HG03139 (cell line): ENCODE results near the gene AVPR2.

Experiments used
- ATAC-seq: cut with Tn5 transposase; IDR thresholded peaks from one replicate; pipeline ENCODE4 v1.9.1; 2021; ENCODE audit not compliant: unreplicated experiment

The AVPR2 gene

DNA sequence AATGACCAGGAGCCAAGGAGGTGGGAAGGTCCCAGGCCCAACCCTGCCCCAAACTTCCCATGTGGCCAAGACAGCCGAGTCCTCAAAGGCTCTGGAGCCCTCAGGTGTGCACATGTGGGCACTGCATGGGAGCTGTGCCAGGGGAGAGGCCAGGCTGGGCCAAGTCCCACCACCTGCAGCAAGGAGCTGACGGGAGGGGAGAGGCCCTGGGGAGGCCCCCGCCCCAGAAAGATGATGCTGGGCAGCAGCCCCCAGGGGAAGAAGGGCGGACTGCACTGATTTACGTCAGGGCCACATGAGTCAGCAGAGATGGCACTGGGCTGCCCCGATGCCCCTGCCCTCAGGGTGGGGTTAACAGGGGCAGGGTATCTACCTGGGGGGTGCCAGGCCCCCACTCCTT, 19.9 kb upstream of the AVPR2 start:
- no peak for ATAC-seq

GRCh38 chrX:153885208-153885787, 19.2 kb upstream of the AVPR2 start:
- no peak for ATAC-seq

- ATAC-seq: no peak
Measured at GRCh38 chrX:153885968-153886903, 18.2 kb upstream of the AVPR2 start, which contains the start of gene L1CAM. L1CAM (minus strand) TSS chrX:153886173; CDS start chrX:153875836, 10,337 bp downstream.

DNA sequence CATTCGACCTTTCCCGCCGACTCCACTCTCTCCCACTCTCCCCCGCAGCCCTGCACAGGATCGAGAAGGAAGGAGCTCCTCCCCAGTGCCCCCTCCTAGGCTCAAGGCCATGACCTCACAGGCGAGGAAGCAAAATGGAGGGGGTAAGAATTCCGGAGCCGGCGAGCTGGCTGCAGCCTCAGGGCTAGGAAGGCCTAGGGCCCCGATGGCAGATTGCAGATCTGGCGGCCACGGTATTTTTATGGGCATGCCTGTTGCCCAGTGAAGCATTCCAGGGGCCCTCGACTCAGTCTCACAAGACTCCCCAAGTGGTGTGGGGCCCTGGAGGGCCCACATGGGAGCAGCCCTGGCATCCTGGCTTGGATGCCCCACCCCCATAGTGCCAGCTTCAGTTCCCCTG, 17.6 kb upstream of the AVPR2 start:
- ATAC-seq: no peak

- no peak for ATAC-seq
Measured at GRCh38 chrX:153887385-153887784, 17.1 kb upstream of the AVPR2 start.

DNA sequence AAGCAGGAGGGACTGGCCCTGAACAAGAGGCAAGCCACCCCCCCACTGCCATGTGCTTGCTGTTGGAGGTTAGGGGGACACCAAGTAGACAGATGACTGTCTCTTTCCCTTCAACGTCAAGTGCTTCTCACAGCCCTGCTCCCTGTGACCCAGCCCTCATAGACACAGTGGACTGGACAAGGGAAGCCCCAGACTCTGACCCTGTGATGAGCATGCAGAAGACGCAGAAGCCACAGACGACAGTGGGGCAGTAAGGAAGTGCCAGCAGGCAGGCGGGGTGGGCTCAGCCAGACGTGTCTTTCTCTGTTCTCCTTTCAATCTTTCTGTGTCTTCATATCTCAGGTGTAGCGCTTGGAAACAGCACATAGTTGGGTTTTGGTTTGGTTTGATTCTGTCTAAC, 16.1 kb upstream of the AVPR2 start:
- no peak for ATAC-seq

DNA sequence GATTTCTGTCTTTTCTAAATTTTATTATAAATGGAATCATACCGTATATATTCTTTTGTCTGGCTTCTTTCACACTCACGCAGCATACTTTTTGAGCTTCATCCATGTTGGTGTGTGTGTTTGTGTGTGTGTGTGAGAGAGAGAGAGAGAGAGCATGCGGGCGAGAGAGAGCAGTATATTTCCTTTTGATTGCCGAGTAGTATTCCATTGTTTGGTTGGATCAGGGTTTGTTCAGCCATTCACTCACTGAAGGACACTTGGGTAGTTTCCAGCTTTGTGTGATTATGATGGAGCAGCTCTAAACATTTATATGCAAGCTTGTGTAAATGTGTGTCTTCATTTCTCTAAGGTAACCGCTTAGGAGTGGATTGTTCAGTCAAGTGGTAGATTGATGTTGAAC, 15.3 kb upstream of the AVPR2 start:
- no peak for ATAC-seq

DNA sequence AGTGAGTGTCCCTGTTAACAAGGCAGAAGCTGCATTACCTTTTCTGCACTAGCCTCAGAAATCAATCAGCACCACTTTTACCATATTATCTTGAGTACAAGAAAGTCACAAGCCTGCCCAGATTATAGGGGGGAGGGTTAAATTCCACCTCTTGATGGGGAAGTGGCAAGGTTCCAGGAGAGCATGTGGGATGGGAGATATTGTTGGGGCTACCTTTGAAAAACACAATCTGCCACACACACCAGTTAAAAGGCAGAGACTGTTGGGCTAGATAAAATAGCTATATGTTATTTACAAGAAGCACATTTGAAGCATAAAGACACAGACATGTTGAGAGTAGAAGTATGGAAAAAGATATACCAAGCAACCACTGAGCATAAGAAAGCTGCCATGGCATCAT, 6.6 kb upstream of the AVPR2 start:
- ATAC-seq: no peak

DNA sequence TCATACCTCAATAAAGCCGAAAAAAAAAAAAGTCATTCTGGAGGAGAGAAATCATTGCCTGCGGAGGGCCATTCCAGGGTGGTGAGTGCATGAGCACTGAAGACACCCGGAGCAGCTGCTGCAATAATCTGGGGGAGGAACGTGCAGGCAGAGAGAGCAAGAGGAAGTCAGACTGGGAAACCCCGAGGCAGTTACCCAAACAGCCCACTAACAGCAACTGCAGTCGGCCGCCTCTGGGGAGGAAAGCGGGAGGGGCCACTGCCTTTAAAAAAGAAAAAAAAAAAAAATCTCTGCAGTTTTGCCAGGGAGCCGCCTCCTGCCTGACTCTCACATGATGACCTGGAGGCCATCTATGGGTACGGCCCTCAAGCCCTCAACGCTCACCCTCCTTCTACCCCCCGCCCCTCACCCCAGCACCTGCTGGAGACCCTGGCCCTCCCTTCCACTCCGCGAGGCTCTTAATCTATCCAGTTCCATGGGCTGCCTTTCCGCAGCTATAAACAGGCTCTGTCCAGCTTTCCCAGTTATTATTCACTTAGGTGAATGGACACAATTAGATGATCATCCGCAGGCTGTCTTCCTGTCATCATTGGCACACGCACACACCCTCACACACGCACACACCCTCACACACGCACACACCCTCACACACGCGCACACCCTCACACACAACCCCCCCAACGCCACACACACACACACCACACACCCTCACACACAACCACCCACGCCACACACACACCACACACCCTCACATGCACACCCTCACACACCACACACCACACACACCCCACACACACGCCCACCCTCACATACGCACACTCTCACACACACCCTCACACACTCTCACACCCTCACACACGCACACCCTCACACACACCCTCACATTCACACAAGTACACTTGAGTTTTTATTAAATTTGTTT, 3.4 kb upstream of the AVPR2 start:
- no peak for ATAC-seq

GRCh38 chrX:153901753-153902140, 2.7 kb upstream of the AVPR2 start:
- ATAC-seq: no peak

DNA sequence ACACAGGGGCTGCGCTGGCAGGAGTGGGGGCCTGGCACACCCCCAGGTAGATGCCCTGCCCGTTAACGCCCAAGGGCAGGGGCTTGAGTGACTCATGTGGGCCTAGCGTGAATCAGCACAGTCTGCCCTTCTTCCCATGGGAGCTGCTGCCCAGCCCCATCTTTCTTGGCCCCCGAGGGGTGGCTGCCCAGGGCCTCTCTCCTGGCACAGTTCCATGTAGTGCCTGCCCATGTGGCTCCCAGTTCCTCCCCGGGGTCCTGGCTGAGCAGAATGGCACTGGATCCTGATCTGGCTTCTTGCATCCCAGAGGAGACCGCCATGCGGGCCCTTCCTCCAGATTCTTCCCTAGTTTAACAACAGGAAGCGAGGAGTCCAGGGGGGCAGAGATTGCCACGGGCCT, 2.1 kb upstream of the AVPR2 start:
- no peak for ATAC-seq

DNA sequence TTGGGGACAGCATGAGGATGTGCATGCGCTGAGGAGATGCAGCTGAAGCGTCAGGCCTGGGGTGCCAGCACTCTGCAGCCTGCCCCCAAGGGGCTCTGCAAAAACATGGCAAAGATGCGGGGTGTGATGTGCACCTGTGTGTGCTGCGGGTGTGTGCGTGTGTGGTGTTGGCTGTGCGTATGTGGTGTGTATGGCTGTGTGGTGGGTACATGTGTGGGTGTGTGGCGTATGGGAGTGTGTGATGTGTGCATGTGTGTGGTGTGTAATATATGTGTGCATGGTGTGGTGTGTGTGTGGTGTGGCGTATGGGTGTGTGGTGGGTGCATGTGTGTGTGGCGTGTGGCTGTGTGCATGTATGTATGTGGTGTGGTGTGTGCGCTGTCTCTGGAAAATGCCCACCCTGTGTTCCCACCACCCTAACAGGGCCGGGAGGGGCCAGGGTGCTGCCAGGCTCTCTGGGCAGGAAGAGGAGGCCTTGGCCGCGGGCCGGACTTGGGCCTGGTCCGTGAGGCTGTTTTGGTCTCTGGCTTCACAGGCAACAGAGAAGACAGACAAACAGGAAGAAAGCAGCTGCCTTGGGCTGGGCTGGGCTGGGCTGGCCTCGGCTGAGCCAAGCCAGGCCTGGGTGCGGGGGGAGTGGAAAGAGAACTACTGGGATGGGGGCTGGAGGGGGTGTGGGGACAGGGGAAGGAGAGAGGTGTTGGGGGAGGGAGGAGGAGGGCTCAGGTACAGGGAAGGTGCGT, 1.1 kb upstream of the AVPR2 start:
- no peak for ATAC-seq

- ATAC-seq: no peak
Measured at GRCh38 chrX:153905481-153906095, 1.1 kb downstream of the AVPR2 start.

GRCh38 chrX:153906126-153906917, 1.8 kb downstream of the AVPR2 start:
- ATAC-seq: no peak

DNA sequence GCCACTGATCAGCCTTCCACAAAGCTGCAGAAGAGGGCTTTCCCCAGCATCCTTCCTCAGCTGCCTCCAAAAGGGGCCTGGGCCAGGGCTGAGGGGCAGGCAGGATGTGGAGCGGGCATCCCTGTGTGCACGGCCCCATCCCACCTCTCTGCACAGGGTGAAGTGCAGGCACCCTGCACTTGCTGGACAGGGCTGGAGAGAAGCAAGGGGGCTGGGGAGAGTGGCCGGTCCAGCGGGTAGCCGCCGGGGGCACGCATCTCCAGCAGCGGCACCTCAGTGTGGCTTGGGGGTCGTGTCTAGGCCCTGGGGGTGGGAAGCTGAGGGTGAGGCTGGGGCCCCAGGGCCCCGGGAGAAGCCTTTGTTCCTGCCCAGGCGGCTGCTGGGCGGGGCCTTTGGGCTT, 3.0 kb downstream of the AVPR2 start:
- ATAC-seq: no peak

GRCh38 chrX:153908219-153908860, 3.9 kb downstream of the AVPR2 start:
- ATAC-seq: no peak

- ATAC-seq: no peak
Measured at GRCh38 chrX:153909024-153909979, 4.8 kb downstream of the AVPR2 start.

GRCh38 chrX:153909980-153910360, 5.5 kb downstream of the AVPR2 start:
- no peak for ATAC-seq
